ENCODE results near the gene TFAP2B. TPM values are rescaled to one million over a fixed set of nuclear protein-coding genes. Genes with fewer than 3 reads are reported as not detected.

TFAP2B gene
- polyA plus RNA-seq, 3 donors from 2014 or later = not detected

GRCh38 chr6:50873167-50873566, 54.5 kb downstream of the TFAP2B start:
- no peaks in the 10 kb centered on the region for H3K4me1 Mint-ChIP-seq
- H3K27me3 Mint-ChIP-seq (ENCODE audit: low read depth in 3 of 3) = peaks cover 0 to 2% (median 0%) of the 10 kb centered on the region in 3 donors
- no peaks in the 10 kb centered on the region for H3K36me3 Mint-ChIP-seq
- H3K9me3 Mint-ChIP-seq = peaks cover 0 to 14% (median 8%) of the 10 kb centered on the region in 6 donors
- no peak overlapping the region for H3K4me3 Mint-ChIP-seq
- DNase-seq = no peak
- H3K27ac Mint-ChIP-seq = no peak overlapping the region

DNA sequence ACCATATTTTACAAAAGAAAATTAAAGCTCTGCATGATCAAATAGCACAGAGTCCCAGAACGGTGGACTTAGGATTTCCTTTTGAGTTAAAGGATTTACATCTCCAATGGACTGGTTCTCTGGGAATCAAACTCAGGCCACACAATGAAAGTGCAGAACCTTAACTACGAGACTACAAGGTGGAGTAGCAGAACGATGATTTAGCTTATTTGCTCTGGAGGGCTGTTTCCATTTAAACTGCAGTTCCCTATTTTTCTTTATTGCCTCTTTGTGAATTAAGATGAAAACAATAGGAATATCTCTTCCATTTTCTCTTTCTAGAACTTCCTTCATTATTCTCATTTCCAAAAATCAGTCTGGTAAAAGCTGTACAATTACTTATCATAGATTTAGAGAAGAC, 65.7 kb downstream of the TFAP2B start:
- H3K9me3 Mint-ChIP-seq = peaks cover 0 to 24% (median 6%) of the 10 kb centered on the region in 6 donors
- no peak overlapping the region for H3K27ac Mint-ChIP-seq
- no peak for DNase-seq
- no peak overlapping the region for H3K4me3 Mint-ChIP-seq
- no peaks in the 10 kb centered on the region for H3K36me3 Mint-ChIP-seq
- H3K27me3 Mint-ChIP-seq (ENCODE audit: low read depth in 3 of 3) = peaks cover 0 to 2% (median 0%) of the 10 kb centered on the region in 3 donors
- H3K4me1 Mint-ChIP-seq = no peaks in the 10 kb centered on the region

DNA sequence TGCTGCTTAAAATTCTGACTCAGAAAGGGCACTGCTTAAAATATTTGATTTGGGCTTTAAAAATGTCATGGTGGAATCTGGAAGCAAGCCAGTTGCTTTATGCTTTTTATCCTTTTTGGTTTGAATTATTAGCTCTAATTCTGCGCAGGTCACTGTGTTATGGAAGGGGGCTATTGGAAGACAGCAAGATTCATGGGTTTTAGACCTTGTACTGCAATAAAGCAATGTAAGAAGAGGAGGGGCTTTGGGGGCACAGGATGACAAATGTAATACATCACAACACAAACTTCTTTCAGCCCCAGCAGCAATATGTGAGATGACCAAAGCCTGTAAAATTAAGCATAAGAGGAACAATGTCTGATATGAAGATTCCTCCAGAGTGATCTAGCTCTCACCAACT, 68.4 kb downstream of the TFAP2B start:
- peaks cover 0 to 2% (median 0%) of the 10 kb centered on the region in 3 donors for H3K27me3 Mint-ChIP-seq (ENCODE audit: low read depth in 3 of 3)
- no peak for DNase-seq
- H3K9me3 Mint-ChIP-seq = peaks cover 0 to 21% (median 6%) of the 10 kb centered on the region in 6 donors
- no peak overlapping the region for H3K4me3 Mint-ChIP-seq
- no peaks in the 10 kb centered on the region for H3K36me3 Mint-ChIP-seq
- H3K4me1 Mint-ChIP-seq = no peaks in the 10 kb centered on the region
- no peak overlapping the region for H3K27ac Mint-ChIP-seq

DNA sequence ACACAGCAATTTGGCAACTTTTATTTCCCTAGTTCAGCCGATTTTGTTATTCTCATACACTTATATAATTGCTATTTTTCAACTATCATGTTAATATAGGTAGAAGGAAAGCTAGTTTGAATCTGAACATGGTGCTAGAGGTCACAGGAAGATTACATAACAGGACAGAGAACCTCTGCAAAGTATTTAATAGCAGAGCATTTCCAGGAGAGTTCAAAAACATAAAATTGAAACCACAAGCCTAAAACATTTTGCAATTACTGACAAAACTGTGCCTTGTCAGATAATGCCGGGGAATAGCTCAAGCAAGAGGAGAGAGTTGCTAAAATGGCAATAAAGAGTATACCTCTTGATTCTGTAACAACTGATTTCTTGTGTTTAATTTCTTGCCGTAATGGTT, 70.8 kb downstream of the TFAP2B start:
- Mint-ChIP-seq H3K4me3 (no peak overlapping the region), H3K27ac (no peak overlapping the region), H3K36me3 (no peaks in the 10 kb centered on the region), H3K27me3 (ENCODE audit: low read depth in 3 of 3) (peaks cover 0 to 2% (median 0%) of the 10 kb centered on the region in 3 donors), H3K4me1 (no peaks in the 10 kb centered on the region), H3K9me3 (peaks cover 0 to 16% (median 3%) of the 10 kb centered on the region in 6 donors)
- DNase-seq = no peak

GRCh38 chr6:50889935-50890334, 71.3 kb downstream of the TFAP2B start:
- Mint-ChIP-seq H3K4me1 (no peaks in the 10 kb centered on the region), H3K36me3 (no peaks in the 10 kb centered on the region), H3K27me3 (ENCODE audit: low read depth in 3 of 3) (peaks cover 0 to 2% (median 0%) of the 10 kb centered on the region in 3 donors), H3K9me3 (peaks cover 0 to 17% (median 3%) of the 10 kb centered on the region in 6 donors), H3K4me3 (no peak overlapping the region), H3K27ac (no peak overlapping the region)
- no peak for DNase-seq

DNA sequence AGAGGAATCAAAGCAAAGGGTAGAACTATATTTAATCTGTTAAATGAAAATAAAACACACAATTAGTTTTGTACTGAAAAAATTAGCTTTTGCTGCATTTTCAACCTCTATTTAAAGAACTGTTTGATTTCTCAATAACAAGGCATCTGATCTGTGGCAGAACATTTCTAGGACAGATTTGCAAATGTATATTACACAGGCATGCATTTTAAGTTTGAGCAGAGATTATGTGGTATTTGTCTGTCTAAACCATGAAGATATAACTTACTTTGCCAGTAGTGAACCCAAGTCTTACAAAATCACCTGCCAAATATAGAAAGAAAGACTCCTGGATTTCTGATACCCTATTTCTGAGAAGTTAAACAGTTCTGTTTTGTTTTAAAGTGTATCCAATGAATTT, 71.9 kb downstream of the TFAP2B start:
- DNase-seq = no peak
- Mint-ChIP-seq H3K27ac (no peak overlapping the region), H3K4me3 (no peak overlapping the region), H3K9me3 (peaks cover 3 to 21% (median 6%) of the 10 kb centered on the region in 6 donors), H3K27me3 (ENCODE audit: low read depth in 3 of 3) (peaks cover 0 to 2% (median 0%) of the 10 kb centered on the region in 3 donors), H3K4me1 (no peaks in the 10 kb centered on the region), H3K36me3 (no peaks in the 10 kb centered on the region)

GRCh38 chr6:50891290-50891689, 72.6 kb downstream of the TFAP2B start:
- no peaks in the 10 kb centered on the region for H3K4me1 Mint-ChIP-seq
- no peaks in the 10 kb centered on the region for H3K36me3 Mint-ChIP-seq
- peaks cover 3 to 20% (median 8%) of the 10 kb centered on the region in 6 donors for H3K9me3 Mint-ChIP-seq
- no peak for DNase-seq
- H3K27ac Mint-ChIP-seq = no peak overlapping the region
- H3K4me3 Mint-ChIP-seq = no peak overlapping the region
- H3K27me3 Mint-ChIP-seq (ENCODE audit: low read depth in 3 of 3) = no peaks in the 10 kb centered on the region

Other genes with a start within 250 kb of the TFAP2B start
- gene TFAP2D, start 105.3 kb upstream of the TFAP2B start, polyA plus RNA-seq = not detected